HepG2 (cell line): ENCODE measurements around the gene SUSD3. TPM values are rescaled to one million over a fixed set of nuclear protein-coding genes. Genes with fewer than 3 reads are reported as not detected.

Experiments used
- KIAA2018 ChIP-seq: sonication (generic); formaldehyde crosslinking; IDR thresholded peaks from 2 replicates; pipeline ENCODE4 v1.5.0; 2020; ENCODE audit warnings: mild to moderate bottlenecking, missing genetic modification reagents, borderline replicate concordance
- MXD4 ChIP-seq: IDR thresholded peaks from 2 replicates; pipeline ENCODE4 v1.6.1; 2016; ENCODE audit warnings: mild to moderate bottlenecking, missing biosample characterization, missing genetic modification reagents
- ZNF567 ChIP-seq: sonication (generic); formaldehyde crosslinking; IDR thresholded peaks from 2 replicates; pipeline ENCODE4 v1.8.1; 2023; ENCODE audit warnings: mild to moderate bottlenecking, missing genetic modification reagents, borderline replicate concordance
- ZNF737 ChIP-seq: sonication (generic); formaldehyde crosslinking; IDR thresholded peaks from 2 replicates; pipeline ENCODE4 v1.5.0; 2020; ENCODE audit warnings: missing genetic modification reagents, mild to moderate bottlenecking, borderline replicate concordance
- ZSCAN12 ChIP-seq: sonication (generic); formaldehyde crosslinking; IDR thresholded peaks from 2 replicates; pipeline ENCODE4 v1.9.0; 2021; ENCODE audit warnings: mild to moderate bottlenecking, missing genetic modification reagents
- polyA plus RNA-seq, 8 experiments: library from polyadenylated mRNA; depleted of rRNA in 3 of 8; stranded (reverse) in 7 of 8; unstranded in 1 of 8; fragments of >200 nt; fragmentation: Illumina TruSeq in 4 of 8; extraction: Trizol in 4 of 8; gene quantifications; 2 replicates each; pipeline versions ENCODE4 v1.2.1 to v1.2.3, GENCODE V29; 2011 to 2016; ENCODE audit warnings: low read depth in 4 of 8, missing spikeins in 1 of 8, mixed read lengths in 1 of 8; ENCODE audit not compliant: insufficient read depth in 1 of 8
- total RNA-seq, 5 experiments: library from RNA; depleted of rRNA; stranded (reverse); fragments of >200 nt; fragmentation: Illumina TruSeq; extraction: Trizol; gene quantifications; 2 replicates each; pipeline ENCODE4 v1.2.3, GENCODE V29; 2016; ENCODE audit warnings: low read depth in 1 of 5

Gene SUSD3
- total and polyA plus RNA-seq, 2 of the 13 experiments (the other 11 are each of a cell fraction or from before 2014, with no cell fraction given) = 7.0 to 9.1 TPM

GRCh38 chr9:93134015-93134739 is 75.7 kb downstream of the SUSD3 start, which contains the start of gene NINJ1 (continued):
- TF ChIP-seq KIAA2018 (CRISPR knock-in tag) (no peak), ZSCAN12 (CRISPR knock-in tag) (no peak), MXD4 (CRISPR knock-in tag) (no peak), ZNF567 (CRISPR knock-in tag) (no peak), ZNF737 (CRISPR knock-in tag) (no peak)
- TF ChIP-seq, all 625 proteins: peak for 125

Other genes starting within 250 kb of the SUSD3 start
- 7.2 and 13.5 TPM in 2 replicates for gene ZNF484, start 180.7 kb upstream of the SUSD3 start, total RNA-seq (2016; rRNA removed; fragmentation: Illumina TruSeq; extraction: Trizol)
- 0.96 and 1.1 TPM in 2 replicates for gene ZNF484, start 180.7 kb upstream of the SUSD3 start, polyA plus RNA-seq (2011; rRNA removed)
- 0.84 and 1.1 TPM in 2 replicates for gene FGD3, start 111.2 kb upstream of the SUSD3 start, total RNA-seq (2016; rRNA removed; fragmentation: Illumina TruSeq; extraction: Trizol)
- 0.53 and 0.60 TPM in 2 replicates for gene FGD3, start 111.2 kb upstream of the SUSD3 start, polyA plus RNA-seq (2011; rRNA removed)
- 15.2 and 18.4 TPM in 2 replicates for gene CARD19, start 37.5 kb downstream of the SUSD3 start, total RNA-seq (2016; rRNA removed; fragmentation: Illumina TruSeq; extraction: Trizol)
- 47.2 and 62.0 TPM in 2 replicates for gene CARD19, start 37.5 kb downstream of the SUSD3 start, polyA plus RNA-seq (2011; rRNA removed)
- gene NINJ1, start 75.5 kb downstream of the SUSD3 start, total RNA-seq (2016; rRNA removed; fragmentation: Illumina TruSeq; extraction: Trizol) = 77.1 and 92.1 TPM in 2 replicates
- gene NINJ1, start 75.5 kb downstream of the SUSD3 start, polyA plus RNA-seq (2011; rRNA removed) = 81.2 and 109 TPM in 2 replicates
- 10.5 and 16.6 TPM in 2 replicates for gene WNK2, start 125.4 kb downstream of the SUSD3 start, total RNA-seq (2016; rRNA removed; fragmentation: Illumina TruSeq; extraction: Trizol)
- 11.4 and 12.0 TPM in 2 replicates for gene WNK2, start 125.4 kb downstream of the SUSD3 start, polyA plus RNA-seq (2011; rRNA removed)